Upper lobe of left lung (tissue), 6 donors: ENCODE measurements around the gene LAMB1. TPM values are rescaled to one million over a fixed set of nuclear protein-coding genes. Genes with fewer than 3 reads are reported as not detected.

Experiments
- ATAC-seq, 2 donors: fragments of 200-7000 bp; cut with Tn5 transposase; one replicate each; pipeline ENCODE4 v1.9.1; 2022; ENCODE audit warnings: mild to moderate bottlenecking in 2 of 2, moderate library complexity in 2 of 2; ENCODE audit not compliant: low FRiP score in 2 of 2
- DNase-seq, 2 donors: peaks; one replicate each; pipeline ENCODE4 v3.0.0-alpha.2; 2019 to 2020
- H3K27ac ChIP-seq, 4 donors: fragments of 200-600 bp; sonication (generic); one replicate each; pipeline ENCODE4 v1.5.1; 2016 to 2019
- H3K27me3 ChIP-seq, 4 donors: fragments of 200-600 bp; sonication (generic); one replicate each; pipeline ENCODE4 v1.5.1; 2017 to 2019
- H3K36me3 ChIP-seq, 4 donors: fragments of 200-600 bp; sonication (generic); one replicate each; pipeline ENCODE4 v1.5.1; 2016 to 2019
- H3K4me1 ChIP-seq, 4 donors: fragments of 200-600 bp; sonication (generic); one replicate each; pipeline ENCODE4 v1.5.1; 2018 to 2019
- H3K4me3 ChIP-seq, 4 donors: fragments of 200-600 bp; sonication (generic); one replicate each; pipeline ENCODE4 v1.5.1; 2017 to 2019; ENCODE audit warnings: mild to moderate bottlenecking in 2 of 4, moderate library complexity in 1 of 4
- H3K9me3 ChIP-seq, 4 donors: fragments of 200-600 bp; sonication (generic); one replicate each; pipeline ENCODE4 v1.5.1; 2018 to 2019
- EP300 ChIP-seq, 4 donors: sonication (generic); formaldehyde crosslinking; IDR thresholded peaks; one replicate each; pipeline ENCODE4 v1.5.1; 2017; ENCODE audit warnings: antibody characterized with exemption in 4 of 4, control low read depth in 2 of 4
- POLR2A ChIP-seq, 4 donors: fragments of 450-650 bp; IDR thresholded peaks; one replicate each; pipeline ENCODE4 v1.5.1; 2016 to 2017; ENCODE audit warnings: antibody characterized with exemption in 4 of 4, mild to moderate bottlenecking in 2 of 4
- POLR2AphosphoS5 ChIP-seq, 2 donors: sonication (generic); formaldehyde crosslinking; IDR thresholded peaks; one replicate each; pipeline ENCODE4 v1.5.1; 2017; ENCODE audit warnings: antibody characterized with exemption in 2 of 2
- WGBS, 2 donors: methylation state at CpG; one replicate each; pipeline ENCODE4 v1.1.5; 2017 to 2018; 5-methylcytosine and 5-hydroxymethylcytosine counted together
- total RNA-seq, 6 donors: library from RNA; depleted of rRNA in 4 of 6; stranded (reverse); fragments of >200 nt in 4 of 6; gene quantifications; one replicate each; pipeline versions ENCODE4 v1.1.0 to v1.2.1, GENCODE V29; 2016 to 2021
- TF ChIP-seq, protein P1 (sequence below), 6 experiments: fragments of 450-650 bp in 4 of 6; fragments of 200-600 bp in 2 of 6; sonication (generic) in 2 of 6; IDR thresholded peaks; one replicate each; pipeline ENCODE4 v1.5.1; 2016 to 2019; ENCODE audit warnings: antibody characterized with exemption in 6 of 6
- donor health status: DM: no; HTN: no; CAD: no; lungs with moderate emphysema.
- donor health status: DM: no; HTN: yes; CAD: no; lungs with severe emphysema.

Gene LAMB1
- total RNA-seq, 6 donors from 2014 or later = 100 to 443 (median 135) TPM

DNA sequence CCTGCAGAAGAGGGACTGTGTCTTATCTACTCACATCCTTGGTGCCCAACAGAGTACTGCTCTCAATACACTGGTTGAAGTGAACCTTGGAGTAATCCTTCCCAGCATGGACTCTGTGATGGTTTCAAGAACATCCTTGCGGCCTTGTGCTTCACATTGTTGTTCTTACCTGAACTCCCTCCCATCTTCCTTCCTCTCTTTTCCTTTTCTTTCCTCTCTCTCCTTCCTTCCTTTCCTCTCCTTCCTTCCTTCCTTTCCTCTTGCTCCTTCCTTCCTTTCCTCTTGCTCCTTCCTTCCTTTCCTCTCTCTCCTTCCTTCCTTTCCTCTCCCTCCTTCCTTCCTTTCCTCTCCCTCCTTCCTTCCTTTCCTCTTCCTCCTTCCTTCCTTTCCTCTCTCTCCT, 26.3 kb downstream of the LAMB1 start:
- DNase-seq (no peak), ATAC-seq (no peak)
- 96 to 100% methylated on average over 1 of the region's 1 CpG for WGBS, 2 donors
- Histone ChIP-seq H3K36me3 (peaks cover 0 to 31% (median 0%) of the 10 kb centered on the region in 4 donors), H3K9me3 (no peaks in the 10 kb centered on the region), H3K27ac (peak overlapping the region in 1 of 4 donors; percentile 35), H3K4me1 (peaks cover 0 to 8% (median 2%) of the 10 kb centered on the region in 4 donors), H3K4me3 (no peak overlapping the region), H3K27me3 (no peaks in the 10 kb centered on the region)
- TF ChIP-seq POLR2A (IDR thresholded peaks at IDR 0.05) = no peak
- TF ChIP-seq, protein P1, sequence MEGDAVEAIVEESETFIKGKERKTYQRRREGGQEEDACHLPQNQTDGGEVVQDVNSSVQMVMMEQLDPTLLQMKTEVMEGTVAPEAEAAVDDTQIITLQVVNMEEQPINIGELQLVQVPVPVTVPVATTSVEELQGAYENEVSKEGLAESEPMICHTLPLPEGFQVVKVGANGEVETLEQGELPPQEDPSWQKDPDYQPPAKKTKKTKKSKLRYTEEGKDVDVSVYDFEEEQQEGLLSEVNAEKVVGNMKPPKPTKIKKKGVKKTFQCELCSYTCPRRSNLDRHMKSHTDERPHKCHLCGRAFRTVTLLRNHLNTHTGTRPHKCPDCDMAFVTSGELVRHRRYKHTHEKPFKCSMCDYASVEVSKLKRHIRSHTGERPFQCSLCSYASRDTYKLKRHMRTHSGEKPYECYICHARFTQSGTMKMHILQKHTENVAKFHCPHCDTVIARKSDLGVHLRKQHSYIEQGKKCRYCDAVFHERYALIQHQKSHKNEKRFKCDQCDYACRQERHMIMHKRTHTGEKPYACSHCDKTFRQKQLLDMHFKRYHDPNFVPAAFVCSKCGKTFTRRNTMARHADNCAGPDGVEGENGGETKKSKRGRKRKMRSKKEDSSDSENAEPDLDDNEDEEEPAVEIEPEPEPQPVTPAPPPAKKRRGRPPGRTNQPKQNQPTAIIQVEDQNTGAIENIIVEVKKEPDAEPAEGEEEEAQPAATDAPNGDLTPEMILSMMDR (IDR thresholded peaks at IDR 0.05) = no peak
- TF ChIP-seq POLR2AphosphoS5 (IDR thresholded peaks at IDR 0.05) = no peak
- TF ChIP-seq EP300 (IDR thresholded peaks at IDR 0.05) = no peak

DNA sequence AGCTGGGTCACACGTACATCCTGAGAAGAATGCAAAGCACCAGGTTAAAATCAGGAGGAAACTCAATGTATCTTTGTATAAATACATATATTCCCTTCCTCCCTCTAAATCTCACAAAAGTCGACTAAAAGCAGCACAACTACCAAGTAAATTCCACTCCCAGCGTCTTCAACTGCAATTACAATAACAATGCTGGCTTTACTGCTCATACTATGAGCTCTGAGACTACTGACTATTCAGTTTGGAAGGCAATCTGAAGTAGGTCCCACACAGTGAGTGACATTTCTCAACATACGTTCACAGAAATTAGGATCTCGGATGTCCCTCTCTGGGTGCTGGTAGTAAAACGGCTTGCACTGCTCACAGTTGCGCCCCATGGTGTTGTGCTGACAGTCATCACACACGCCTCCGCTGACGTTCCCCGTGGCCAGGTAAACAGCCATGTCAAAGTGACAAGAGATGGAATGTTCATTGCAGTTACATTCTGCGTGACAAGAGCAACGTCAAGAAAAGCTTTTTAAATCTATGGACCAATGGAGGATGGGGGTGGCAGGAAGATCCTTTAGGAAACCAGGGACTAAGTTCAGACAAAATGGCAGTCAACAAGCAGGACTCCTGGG, 27.5 kb downstream of the LAMB1 start:
- ATAC-seq (no peak), DNase-seq (no peak)
- no peaks in the 10 kb centered on the region for H3K9me3 ChIP-seq
- no peak overlapping the region for H3K27ac ChIP-seq
- H3K4me1 ChIP-seq = peaks cover 0 to 11% (median 4%) of the 10 kb centered on the region in 4 donors
- H3K36me3 ChIP-seq = peaks cover 0 to 31% (median 0%) of the 10 kb centered on the region in 4 donors
- no peak overlapping the region for H3K4me3 ChIP-seq
- H3K27me3 ChIP-seq = no peaks in the 10 kb centered on the region
- TF ChIP-seq POLR2AphosphoS5 (IDR thresholded peaks at IDR 0.05) (no peak), EP300 (IDR thresholded peaks at IDR 0.05) (no peak), POLR2A (IDR thresholded peaks at IDR 0.05) (no peak)
- TF ChIP-seq, protein P1 (IDR thresholded peaks at IDR 0.05) = no peak
- WGBS, 2 donors = 90 to 92% methylated on average over 13 of the region's 13 CpGs

DNA sequence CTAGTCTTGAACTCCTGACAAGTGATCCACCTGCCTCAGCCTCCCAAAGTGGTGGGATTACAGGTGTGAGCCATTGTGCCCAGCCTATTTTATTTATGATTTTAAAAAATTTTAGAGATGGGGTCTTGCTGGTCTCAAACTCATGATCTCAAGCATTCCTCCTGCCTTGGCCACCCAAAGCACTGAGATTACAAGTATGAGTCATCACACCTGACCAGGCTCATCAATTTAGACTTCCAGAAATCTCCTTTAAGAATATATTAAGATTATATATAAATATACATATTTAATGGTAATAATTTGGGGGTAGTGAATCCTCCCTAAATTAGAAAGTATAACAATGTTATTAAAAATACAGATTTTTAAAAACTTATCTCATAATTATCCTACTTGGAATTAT, 29.1 kb downstream of the LAMB1 start:
- Histone ChIP-seq H3K4me3 (no peak overlapping the region), H3K4me1 (peaks cover 0 to 11% (median 6%) of the 10 kb centered on the region in 4 donors), H3K9me3 (no peaks in the 10 kb centered on the region), H3K27me3 (no peaks in the 10 kb centered on the region), H3K36me3 (peaks cover 0 to 29% (median 0%) of the 10 kb centered on the region in 4 donors), H3K27ac (peak overlapping the region; percentile 29 to 59 (median 50))
- DNase-seq (no peak), ATAC-seq (no peak)
- TF ChIP-seq POLR2AphosphoS5 (IDR thresholded peaks at IDR 0.05) (no peak), EP300 (IDR thresholded peaks at IDR 0.05) (no peak), POLR2A (IDR thresholded peaks at IDR 0.05) (no peak)
- TF ChIP-seq, protein P1 (IDR thresholded peaks at IDR 0.05) = no peak

- Histone ChIP-seq H3K27ac (peak overlapping the region; percentile 29 to 59 (median 50)), H3K4me3 (no peak overlapping the region), H3K4me1 (peaks cover 0 to 11% (median 6%) of the 10 kb centered on the region in 4 donors), H3K27me3 (no peaks in the 10 kb centered on the region), H3K36me3 (peaks cover 0 to 25% (median 0%) of the 10 kb centered on the region in 4 donors), H3K9me3 (no peaks in the 10 kb centered on the region)
- WGBS, 2 donors = 78 to 85% methylated on average over 8 of the region's 8 CpGs
- no peak for TF ChIP-seq POLR2AphosphoS5 (IDR thresholded peaks at IDR 0.05)
- TF ChIP-seq, protein P1 (IDR thresholded peaks at IDR 0.05) = no peak
- TF ChIP-seq POLR2A (IDR thresholded peaks at IDR 0.05) = no peak
- no peak for TF ChIP-seq EP300 (IDR thresholded peaks at IDR 0.05)
- no peak for ATAC-seq
- DNase-seq = no peak
Observed at GRCh38 chr7:107972941-107973376, 30.0 kb downstream of the LAMB1 start.

DNA sequence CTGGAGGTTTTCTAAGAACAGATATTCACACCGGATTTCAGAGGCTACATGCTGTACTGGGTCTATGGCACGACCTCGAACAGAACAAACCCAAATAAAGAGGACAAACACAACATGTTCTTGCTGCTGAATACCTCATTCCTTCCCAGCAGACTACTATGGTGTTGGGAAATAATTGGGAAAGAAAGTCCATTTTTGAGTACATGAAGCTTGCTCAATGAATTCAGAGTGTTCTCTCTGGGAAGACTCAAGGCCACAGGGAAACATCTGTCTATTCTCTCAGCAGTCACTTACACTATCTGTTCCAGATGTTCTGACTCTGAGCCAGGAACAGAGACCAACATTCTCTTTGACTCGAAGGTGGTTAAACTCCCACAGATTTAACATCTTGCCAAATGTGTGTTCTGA, 30.9 kb downstream of the LAMB1 start:
- peaks cover 0 to 19% (median 0%) of the 10 kb centered on the region in 4 donors for H3K36me3 ChIP-seq
- ATAC-seq (peak; percentile 83 to 93), DNase-seq (no peak)
- peaks cover 0 to 11% (median 6%) of the 10 kb centered on the region in 4 donors for H3K4me1 ChIP-seq
- no peaks in the 10 kb centered on the region for H3K27me3 ChIP-seq
- WGBS, 2 donors = 62 to 63% methylated on average over 4 of the region's 4 CpGs
- TF ChIP-seq, protein P1 (IDR thresholded peaks at IDR 0.05) = no peak
- TF ChIP-seq POLR2A (IDR thresholded peaks at IDR 0.05) = no peak
- TF ChIP-seq POLR2AphosphoS5 (IDR thresholded peaks at IDR 0.05) = peak; percentile 64 to 91
- peak in 3 of 4 donors; percentile 68 to 95 (median 92) for TF ChIP-seq EP300 (IDR thresholded peaks at IDR 0.05)
- H3K9me3 ChIP-seq = no peaks in the 10 kb centered on the region
- no peak overlapping the region for H3K4me3 ChIP-seq
- peak overlapping the region; percentile 48 to 78 (median 64) for H3K27ac ChIP-seq
